ENCODE data around the gene HOMER3. TPM values are rescaled to one million over a fixed set of nuclear protein-coding genes. Genes with fewer than 3 reads are reported as not detected.

The HOMER3 gene
- total RNA-seq, 1 donor from 2014 or later = 2.3 TPM

DNA sequence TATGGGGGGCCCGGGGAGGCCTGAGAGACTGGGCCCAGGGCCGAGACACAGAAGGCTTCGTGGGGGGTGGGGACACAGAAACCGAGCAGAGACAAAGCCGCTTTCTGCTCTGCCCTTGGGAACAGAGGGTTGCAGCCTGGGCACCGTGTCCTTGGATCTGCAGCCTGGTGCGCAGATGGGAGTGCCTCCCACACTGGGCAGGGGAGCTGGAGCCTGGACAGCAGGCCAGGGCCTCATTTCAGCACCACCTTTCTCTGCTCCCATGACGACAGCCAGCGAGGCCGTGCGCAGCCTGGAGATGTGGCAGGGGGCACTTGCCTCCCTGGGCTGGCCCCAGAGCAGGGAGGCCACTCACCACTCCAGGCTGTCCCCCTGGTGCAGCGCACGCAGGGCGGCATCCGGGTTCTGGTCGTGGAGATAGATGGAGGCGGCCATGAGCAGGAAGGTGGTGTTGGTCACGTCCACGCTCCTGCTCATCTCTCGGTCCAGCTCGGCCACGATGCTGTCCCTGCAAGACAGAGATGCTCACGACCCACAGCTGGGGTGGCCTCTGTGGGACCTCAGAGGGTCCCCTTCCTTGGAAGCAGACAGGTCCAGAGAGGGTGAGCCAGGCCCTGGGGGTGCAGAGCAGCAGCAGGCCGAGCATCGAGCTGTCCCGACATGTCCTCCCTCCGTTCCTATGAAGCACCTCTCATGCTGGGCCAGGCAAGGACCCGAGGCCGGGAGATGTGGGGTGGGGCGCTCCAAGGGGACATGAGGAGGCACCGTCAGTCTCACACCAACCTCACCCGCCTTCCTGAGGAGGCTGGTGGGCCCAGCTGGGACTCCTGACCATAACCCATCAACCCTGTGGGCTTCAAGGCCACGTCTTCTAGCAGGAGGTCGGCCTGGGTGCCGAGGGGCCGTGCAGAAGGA, 34.2 kb downstream of the HOMER3 start:
- H3K9me3 Mint-ChIP-seq = no peaks in the 10 kb centered on the region
- CTCF ChIA-PET = no interaction called here

DNA sequence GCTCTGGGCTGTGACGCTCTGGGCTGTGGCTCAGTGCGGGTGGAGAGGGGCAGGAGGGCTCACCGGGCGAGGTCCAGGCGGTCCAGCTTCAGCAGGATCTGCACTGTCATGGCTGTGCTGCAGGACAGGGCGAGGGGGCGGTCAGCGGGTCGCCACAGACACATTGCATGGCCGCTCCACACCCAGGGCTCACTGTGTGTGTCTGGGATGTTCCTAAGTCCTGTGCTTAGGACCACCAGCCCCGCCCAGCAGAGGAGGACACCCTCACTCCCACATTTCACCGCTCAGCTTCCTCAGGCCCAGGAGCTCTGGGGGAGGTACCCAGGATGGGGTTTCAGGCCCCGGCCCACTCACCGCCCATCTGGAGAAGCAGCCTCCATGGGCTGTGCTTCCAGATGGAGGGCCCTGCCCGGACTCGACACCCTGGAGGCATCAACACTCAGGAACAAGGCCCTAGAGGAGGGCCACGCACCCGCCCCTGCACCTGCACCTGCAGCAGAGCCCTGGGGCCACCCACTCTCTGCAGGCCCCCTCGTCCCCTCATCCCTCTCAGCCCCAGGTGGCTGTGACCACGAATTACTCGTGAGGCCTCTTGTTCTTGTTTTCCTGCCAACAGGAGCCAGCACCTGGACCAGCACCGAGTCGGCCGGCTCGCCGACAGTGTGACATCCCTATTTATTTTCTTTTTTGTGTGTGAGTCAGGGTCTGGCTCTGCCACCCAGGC, 35.3 kb downstream of the HOMER3 start:
- Mint-ChIP-seq H3K4me1 (no peaks in the 10 kb centered on the region), H3K36me3 (ENCODE audit: low read depth) (peaks cover 51% of the 10 kb centered on the region), H3K4me3 (no peak overlapping the region), H3K27ac (no peak overlapping the region), H3K27me3 (no peaks in the 10 kb centered on the region), H3K9me3 (no peaks in the 10 kb centered on the region)
- ChIA-PET CTCF (no interaction called here), POLR2A (interaction anchor here (1.6 kb wide), 1 partner anchor 14 kb away, joined by 4 read pairs; the partner anchor contains the start of genes COPE and DDX49)
- DNase-seq (no peak), ATAC-seq (ENCODE audit: low read depth) (no peak)
- TF ChIP-seq, protein P1, sequence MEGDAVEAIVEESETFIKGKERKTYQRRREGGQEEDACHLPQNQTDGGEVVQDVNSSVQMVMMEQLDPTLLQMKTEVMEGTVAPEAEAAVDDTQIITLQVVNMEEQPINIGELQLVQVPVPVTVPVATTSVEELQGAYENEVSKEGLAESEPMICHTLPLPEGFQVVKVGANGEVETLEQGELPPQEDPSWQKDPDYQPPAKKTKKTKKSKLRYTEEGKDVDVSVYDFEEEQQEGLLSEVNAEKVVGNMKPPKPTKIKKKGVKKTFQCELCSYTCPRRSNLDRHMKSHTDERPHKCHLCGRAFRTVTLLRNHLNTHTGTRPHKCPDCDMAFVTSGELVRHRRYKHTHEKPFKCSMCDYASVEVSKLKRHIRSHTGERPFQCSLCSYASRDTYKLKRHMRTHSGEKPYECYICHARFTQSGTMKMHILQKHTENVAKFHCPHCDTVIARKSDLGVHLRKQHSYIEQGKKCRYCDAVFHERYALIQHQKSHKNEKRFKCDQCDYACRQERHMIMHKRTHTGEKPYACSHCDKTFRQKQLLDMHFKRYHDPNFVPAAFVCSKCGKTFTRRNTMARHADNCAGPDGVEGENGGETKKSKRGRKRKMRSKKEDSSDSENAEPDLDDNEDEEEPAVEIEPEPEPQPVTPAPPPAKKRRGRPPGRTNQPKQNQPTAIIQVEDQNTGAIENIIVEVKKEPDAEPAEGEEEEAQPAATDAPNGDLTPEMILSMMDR (IDR thresholded peaks at IDR 0.05) = no peak
- intact Hi-C loops (cut with micrococcal nuclease) = no loop called here

More for the DNA sequence above, 34.2 kb downstream of the HOMER3 start:
- no peak for ATAC-seq (ENCODE audit: low read depth)
- peaks cover 49% of the 10 kb centered on the region for H3K36me3 Mint-ChIP-seq (ENCODE audit: low read depth)
- POLR2A ChIA-PET = interaction anchor here (1.6 kb wide), 1 partner anchor 12 kb away, joined by 4 read pairs; the partner anchor contains the start of genes COPE and DDX49
- intact Hi-C loops (cut with micrococcal nuclease) = no loop called here
- H3K4me1 Mint-ChIP-seq = no peaks in the 10 kb centered on the region
- H3K4me3 Mint-ChIP-seq = no peak overlapping the region
- no peaks in the 10 kb centered on the region for H3K27me3 Mint-ChIP-seq
- TF ChIP-seq, protein P1 (IDR thresholded peaks at IDR 0.05) = no peak
- DNase-seq = no peak
- H3K27ac Mint-ChIP-seq = no peak overlapping the region

DNA sequence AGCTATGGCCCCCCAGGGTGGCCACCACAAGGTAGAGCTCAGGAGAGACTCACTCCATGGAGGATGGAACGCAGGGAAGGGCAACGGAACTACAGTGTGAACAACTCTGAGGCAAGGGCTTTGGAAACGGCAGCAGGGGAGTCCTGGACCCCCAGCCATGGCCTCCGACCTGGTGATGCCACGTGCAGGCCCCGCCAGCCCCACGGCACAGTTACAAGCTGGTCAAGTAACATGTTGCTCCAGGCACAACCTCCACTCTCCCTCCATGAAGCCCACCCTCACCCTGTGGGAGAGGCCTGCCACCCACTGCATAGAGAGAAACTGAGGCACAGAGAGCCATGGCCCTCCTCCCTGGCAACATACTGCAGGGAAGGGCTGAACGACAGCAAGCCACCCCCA, 36.0 kb downstream of the HOMER3 start:
- peaks cover 50% of the 10 kb centered on the region for H3K36me3 Mint-ChIP-seq (ENCODE audit: low read depth)
- H3K27me3 Mint-ChIP-seq = no peaks in the 10 kb centered on the region
- H3K4me1 Mint-ChIP-seq = no peaks in the 10 kb centered on the region
- TF ChIP-seq, protein P1 (IDR thresholded peaks at IDR 0.05) = no peak
- ChIA-PET CTCF (no interaction called here), POLR2A (no interaction called here)
- no peak for ATAC-seq (ENCODE audit: low read depth)
- no peak overlapping the region for H3K27ac Mint-ChIP-seq
- no peak for DNase-seq
- H3K4me3 Mint-ChIP-seq = no peak overlapping the region
- H3K9me3 Mint-ChIP-seq = no peaks in the 10 kb centered on the region
- intact Hi-C loops (cut with micrococcal nuclease) = no loop called here

DNA sequence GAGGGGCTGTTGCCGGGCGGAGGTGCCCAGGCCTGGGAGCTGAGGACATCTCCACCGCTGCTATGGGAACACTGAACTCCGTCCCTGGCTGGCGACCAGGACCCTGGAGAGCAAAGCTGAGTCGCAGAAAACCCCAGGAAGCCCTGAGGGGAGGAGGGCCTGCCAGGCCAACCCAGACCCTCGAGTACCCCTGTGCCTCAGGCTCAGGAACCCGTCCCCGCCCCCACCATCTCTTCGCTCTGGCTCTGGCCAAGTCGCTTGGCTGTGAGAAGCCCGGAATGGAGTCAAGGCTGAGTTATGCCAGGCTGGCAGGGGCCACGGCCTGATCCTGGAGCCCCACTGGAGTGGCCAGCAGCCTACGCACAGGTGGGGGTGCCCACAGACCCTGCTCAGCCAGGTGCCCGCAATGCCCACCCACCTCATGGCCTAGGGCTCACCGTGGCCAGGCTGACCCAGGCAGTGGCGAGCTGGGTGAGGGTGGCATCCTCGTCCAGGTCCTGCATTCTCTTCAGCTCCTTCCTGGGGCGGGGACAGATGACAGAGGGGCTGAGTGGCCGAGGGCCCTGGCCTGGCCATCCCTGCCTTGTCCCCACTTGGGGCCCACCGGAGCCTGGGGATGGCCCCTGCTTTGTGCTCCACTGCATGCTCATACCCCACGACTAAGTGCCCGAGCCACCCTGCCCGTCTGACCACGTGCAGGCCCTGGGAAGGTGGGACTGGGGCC, 36.5 kb downstream of the HOMER3 start:
- peaks cover 52% of the 10 kb centered on the region for H3K36me3 Mint-ChIP-seq (ENCODE audit: low read depth)
- H3K9me3 Mint-ChIP-seq = no peaks in the 10 kb centered on the region
- intact Hi-C loops (cut with micrococcal nuclease) = no loop called here
- ATAC-seq (ENCODE audit: low read depth) (no peak), DNase-seq (no peak)
- H3K4me1 Mint-ChIP-seq = no peaks in the 10 kb centered on the region
- H3K27me3 Mint-ChIP-seq = no peaks in the 10 kb centered on the region
- POLR2A ChIA-PET = no interaction called here
- H3K27ac Mint-ChIP-seq = no peak overlapping the region
- TF ChIP-seq, protein P1 (IDR thresholded peaks at IDR 0.05) = no peak
- H3K4me3 Mint-ChIP-seq = no peak overlapping the region
- CTCF ChIA-PET = no interaction called here

Data from activated B cell treated with CpG ODN at 0.5 μM for 24 hours (primary cell).